ENCODE measurements around the gene BLID.

BLID gene

DNA sequence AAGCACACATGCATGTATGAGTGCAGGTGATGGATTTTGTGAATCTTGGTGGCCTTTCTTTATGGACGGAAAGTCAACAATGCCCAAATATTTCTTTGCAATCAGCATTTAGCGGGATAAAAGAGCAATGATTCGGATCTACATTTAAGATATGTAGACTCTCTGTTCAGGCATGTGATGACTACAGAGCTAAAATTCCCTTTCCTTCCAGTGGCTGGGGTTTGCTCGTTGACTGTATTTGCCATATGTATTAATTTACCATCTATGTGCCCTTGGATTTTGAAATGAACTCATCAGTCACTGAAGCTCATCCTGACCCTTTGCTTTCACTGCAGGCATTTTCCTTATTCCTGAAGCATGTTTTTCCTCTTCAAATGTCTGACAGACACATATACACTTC lies 13.6 kb downstream of the BLID start:
- H3K9ac ChIP-seq (ENCODE audit: low read length), result no peak overlapping the region
- H3K27ac ChIP-seq (ENCODE audit: low read length), result no peak overlapping the region
- H3K4me1 ChIP-seq (ENCODE audit: control insufficient read depth, low read depth, low read length), result peaks cover 34% of the 10 kb centered on the region
- peaks cover 34% of the 10 kb centered on the region for H3K27me3 ChIP-seq (ENCODE audit: control insufficient read depth, insufficient read depth, low read length)
- no peaks in the 10 kb centered on the region for H3K9me3 ChIP-seq (ENCODE audit: control insufficient read depth, low read depth, low read length)
- H3K4me3 ChIP-seq (ENCODE audit: low read length), result no peak overlapping the region
- no peaks in the 10 kb centered on the region for H3K36me3 ChIP-seq (ENCODE audit: control insufficient read depth, low read depth, low read length)

DNA sequence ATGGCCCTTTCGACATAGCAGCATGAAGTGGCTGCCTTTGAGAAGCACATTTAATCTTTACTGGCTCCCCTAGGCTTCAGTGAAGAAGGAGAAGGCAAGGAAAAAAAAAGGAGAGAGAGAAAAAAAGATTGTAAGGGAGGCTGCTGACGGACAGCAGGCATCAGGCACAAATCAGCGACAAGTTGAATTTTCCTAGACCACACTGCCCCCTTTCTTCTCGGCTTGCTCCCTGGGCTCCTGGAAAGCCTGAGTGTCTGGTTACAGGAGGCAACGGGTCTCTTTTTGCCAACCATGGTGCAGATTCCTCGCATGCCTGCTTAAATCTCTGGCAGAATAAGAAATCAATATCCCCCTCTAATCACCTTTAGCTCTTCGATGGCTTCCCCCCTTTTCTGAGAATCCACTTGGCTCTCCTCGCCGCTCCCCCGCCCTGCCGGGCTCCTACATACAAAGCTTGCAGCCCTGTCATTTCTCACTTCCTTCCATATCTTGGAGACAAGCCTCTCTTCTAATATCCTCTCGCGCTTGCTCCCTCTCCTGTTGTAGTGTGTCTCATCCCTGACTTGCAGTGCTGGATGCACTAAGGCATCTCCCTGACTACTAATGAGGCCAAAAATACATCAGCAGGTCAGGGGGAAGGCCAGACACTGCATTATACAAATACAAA lies 14.3 kb downstream of the BLID start:
- Histone ChIP-seq H3K9ac (ENCODE audit: low read length) (no peak overlapping the region), H3K36me3 (ENCODE audit: control insufficient read depth, low read depth, low read length) (no peaks in the 10 kb centered on the region), H3K9me3 (ENCODE audit: control insufficient read depth, low read depth, low read length) (no peaks in the 10 kb centered on the region), H3K4me1 (ENCODE audit: control insufficient read depth, low read depth, low read length) (peaks cover 40% of the 10 kb centered on the region), H3K27ac (ENCODE audit: low read length) (no peak overlapping the region), H3K27me3 (ENCODE audit: control insufficient read depth, insufficient read depth, low read length) (peaks cover 34% of the 10 kb centered on the region), H3K4me3 (ENCODE audit: low read length) (peak overlapping the region; percentile 42)

DNA sequence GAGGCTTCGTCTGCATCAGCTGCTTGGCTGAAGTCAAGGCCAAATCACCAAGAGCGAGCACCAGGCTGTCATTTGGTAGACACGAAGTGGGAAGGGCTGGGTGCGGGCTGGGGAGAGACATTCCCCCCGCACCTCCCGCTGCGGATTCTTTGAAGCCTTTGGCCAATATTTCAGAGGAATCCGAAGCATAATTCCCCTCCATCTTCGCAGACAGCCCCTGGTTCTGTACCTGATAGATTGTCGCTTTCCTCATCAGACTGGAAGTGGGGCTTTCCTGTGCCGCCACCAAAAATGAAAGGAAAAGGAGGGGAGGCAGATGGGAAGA lies 15.3 kb downstream of the BLID start:
- no peak overlapping the region for H3K27ac ChIP-seq (ENCODE audit: low read length)
- peaks cover 40% of the 10 kb centered on the region for H3K4me1 ChIP-seq (ENCODE audit: control insufficient read depth, low read depth, low read length)
- H3K4me3 ChIP-seq (ENCODE audit: low read length), result peak overlapping the region; percentile 48

DNA sequence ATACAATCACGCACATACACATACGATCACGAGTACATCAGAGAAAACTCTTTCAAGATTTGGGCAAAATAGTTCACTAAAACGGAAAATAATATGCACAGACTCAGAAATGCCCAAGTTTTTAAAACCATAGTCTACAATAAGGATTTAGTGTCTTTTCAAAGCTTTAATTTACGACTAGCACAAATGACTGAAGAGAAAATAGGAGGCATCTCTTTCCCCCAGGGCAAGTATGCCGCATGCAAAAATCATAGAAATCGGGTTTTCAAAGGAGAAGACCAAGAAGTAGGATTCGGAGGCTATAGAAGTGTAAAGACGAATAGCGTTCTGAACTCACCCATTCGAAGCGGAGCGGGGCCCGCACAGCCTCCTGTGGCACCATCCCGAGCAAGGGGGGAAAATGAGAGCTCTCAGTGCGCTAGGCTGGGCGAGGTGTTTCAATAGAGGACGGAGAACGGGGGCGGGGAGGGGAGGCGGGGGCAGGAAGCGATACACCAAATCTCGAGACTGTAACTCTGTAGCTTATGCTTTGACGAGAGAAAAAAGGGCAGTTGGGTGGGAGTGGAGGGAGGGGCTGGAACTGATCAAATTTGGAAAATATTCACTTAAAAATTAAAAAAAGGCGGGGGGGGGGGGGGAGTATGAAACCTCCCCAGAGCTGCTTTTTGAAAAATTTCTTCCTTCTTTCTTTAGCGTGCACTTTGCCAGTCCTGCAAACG lies 15.8 kb downstream of the BLID start:
- H3K4me3 ChIP-seq (ENCODE audit: low read length), result peak overlapping the region; percentile 48
- no peaks in the 10 kb centered on the region for H3K36me3 ChIP-seq (ENCODE audit: control insufficient read depth, low read depth, low read length)
- H3K27me3 ChIP-seq (ENCODE audit: control insufficient read depth, insufficient read depth, low read length), result peaks cover 34% of the 10 kb centered on the region
- no peak overlapping the region for H3K27ac ChIP-seq (ENCODE audit: low read length)
- no peak overlapping the region for H3K9ac ChIP-seq (ENCODE audit: low read length)
- H3K4me1 ChIP-seq (ENCODE audit: control insufficient read depth, low read depth, low read length), result peaks cover 36% of the 10 kb centered on the region
- no peaks in the 10 kb centered on the region for H3K9me3 ChIP-seq (ENCODE audit: control insufficient read depth, low read depth, low read length)

More for the DNA sequence above, 15.3 kb downstream of the BLID start:
- Histone ChIP-seq H3K9me3 (ENCODE audit: control insufficient read depth, low read depth, low read length) (no peaks in the 10 kb centered on the region), H3K36me3 (ENCODE audit: control insufficient read depth, low read depth, low read length) (no peaks in the 10 kb centered on the region), H3K27me3 (ENCODE audit: control insufficient read depth, insufficient read depth, low read length) (peaks cover 34% of the 10 kb centered on the region), H3K9ac (ENCODE audit: low read length) (peak overlapping the region; percentile 6)

DNA sequence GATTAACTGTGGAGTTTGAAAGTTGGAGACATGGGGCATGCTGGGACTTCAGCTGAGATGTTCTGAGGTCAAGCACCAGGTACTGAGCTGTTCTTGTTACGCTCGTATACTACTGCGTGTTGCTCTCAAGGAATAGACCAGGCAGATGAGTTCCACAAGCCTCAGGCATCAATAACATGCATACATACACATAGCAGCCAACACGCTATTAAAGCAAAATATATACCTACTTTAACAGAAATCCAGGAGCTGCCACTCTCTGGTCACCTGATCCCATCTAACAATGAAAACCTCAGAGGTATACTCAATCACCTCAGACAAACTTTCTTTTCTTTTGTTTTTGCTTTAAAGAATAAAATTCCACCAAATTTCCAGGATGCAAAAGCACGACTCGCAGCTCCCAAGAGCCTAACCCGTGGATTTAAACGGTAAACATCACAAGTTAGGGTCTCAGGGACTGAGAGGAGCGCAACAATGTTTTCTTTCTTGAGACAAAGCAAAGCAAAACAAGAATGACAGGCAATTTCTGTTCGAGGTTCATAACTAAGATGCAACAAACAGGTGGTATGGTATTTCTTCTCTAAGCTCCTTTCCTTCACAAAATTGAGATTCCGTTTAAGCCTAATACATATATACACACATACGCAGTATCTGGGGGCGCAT lies 16.5 kb downstream of the BLID start:
- Histone ChIP-seq H3K36me3 (ENCODE audit: control insufficient read depth, low read depth, low read length) (no peaks in the 10 kb centered on the region), H3K4me3 (ENCODE audit: low read length) (peak overlapping the region; percentile 48), H3K9me3 (ENCODE audit: control insufficient read depth, low read depth, low read length) (no peaks in the 10 kb centered on the region), H3K27me3 (ENCODE audit: control insufficient read depth, insufficient read depth, low read length) (peaks cover 34% of the 10 kb centered on the region), H3K9ac (ENCODE audit: low read length) (no peak overlapping the region), H3K4me1 (ENCODE audit: control insufficient read depth, low read depth, low read length) (peaks cover 32% of the 10 kb centered on the region), H3K27ac (ENCODE audit: low read length) (no peak overlapping the region)

- no peaks in the 10 kb centered on the region for H3K36me3 ChIP-seq (ENCODE audit: control insufficient read depth, low read depth, low read length)
- H3K27me3 ChIP-seq (ENCODE audit: control insufficient read depth, insufficient read depth, low read length), result peaks cover 34% of the 10 kb centered on the region
- no peak overlapping the region for H3K9ac ChIP-seq (ENCODE audit: low read length)
- H3K4me3 ChIP-seq (ENCODE audit: low read length), result no peak overlapping the region
- peaks cover 32% of the 10 kb centered on the region for H3K4me1 ChIP-seq (ENCODE audit: control insufficient read depth, low read depth, low read length)
- no peak overlapping the region for H3K27ac ChIP-seq (ENCODE audit: low read length)
- H3K9me3 ChIP-seq (ENCODE audit: control insufficient read depth, low read depth, low read length), result no peaks in the 10 kb centered on the region
These were observed 17.6 kb downstream of the BLID start for GRCh38 chr11:122098261-122098980.

DNA sequence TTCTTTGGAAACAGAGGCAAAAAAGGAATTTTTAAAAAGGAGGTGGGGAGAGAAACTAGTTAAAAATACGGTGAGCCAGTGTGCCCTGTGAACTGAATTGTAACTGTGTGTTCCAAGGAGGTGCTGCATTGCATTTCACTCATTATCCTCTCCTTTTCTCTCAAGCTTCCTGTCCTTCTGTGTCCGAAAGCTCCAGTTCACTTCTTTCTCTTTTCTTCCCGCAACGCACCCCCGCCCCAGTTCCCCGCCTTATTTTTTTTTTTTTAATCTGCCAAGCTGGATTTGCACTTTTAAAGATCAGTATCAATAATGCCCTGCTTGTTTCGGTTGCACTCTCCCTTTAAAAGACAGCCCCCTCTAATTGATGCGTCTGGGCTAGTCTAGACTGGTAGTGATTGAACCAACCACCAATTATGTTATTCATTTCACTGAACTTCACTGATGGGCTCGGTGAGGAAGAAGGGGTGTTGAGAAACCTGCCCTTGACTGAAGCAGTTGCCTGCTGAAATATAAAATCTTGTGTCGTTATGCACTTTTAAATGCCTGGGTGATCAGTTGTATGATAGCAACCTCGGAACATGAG lies 18.5 kb downstream of the BLID start:
- Histone ChIP-seq H3K36me3 (ENCODE audit: control insufficient read depth, low read depth, low read length) (no peaks in the 10 kb centered on the region), H3K9me3 (ENCODE audit: control insufficient read depth, low read depth, low read length) (no peaks in the 10 kb centered on the region), H3K27me3 (ENCODE audit: control insufficient read depth, insufficient read depth, low read length) (peaks cover 34% of the 10 kb centered on the region), H3K4me1 (ENCODE audit: control insufficient read depth, low read depth, low read length) (peaks cover 32% of the 10 kb centered on the region), H3K4me3 (ENCODE audit: low read length) (peak overlapping the region; percentile 14), H3K9ac (ENCODE audit: low read length) (no peak overlapping the region), H3K27ac (ENCODE audit: low read length) (no peak overlapping the region)

- Histone ChIP-seq H3K27me3 (ENCODE audit: control insufficient read depth, insufficient read depth, low read length) (peaks cover 34% of the 10 kb centered on the region), H3K4me1 (ENCODE audit: control insufficient read depth, low read depth, low read length) (peaks cover 27% of the 10 kb centered on the region), H3K4me3 (ENCODE audit: low read length) (no peak overlapping the region), H3K27ac (ENCODE audit: low read length) (no peak overlapping the region), H3K36me3 (ENCODE audit: control insufficient read depth, low read depth, low read length) (no peaks in the 10 kb centered on the region), H3K9me3 (ENCODE audit: control insufficient read depth, low read depth, low read length) (no peaks in the 10 kb centered on the region), H3K9ac (ENCODE audit: low read length) (no peak overlapping the region)
These were observed 19.5 kb downstream of the BLID start for GRCh38 chr11:122096272-122097112.

DNA sequence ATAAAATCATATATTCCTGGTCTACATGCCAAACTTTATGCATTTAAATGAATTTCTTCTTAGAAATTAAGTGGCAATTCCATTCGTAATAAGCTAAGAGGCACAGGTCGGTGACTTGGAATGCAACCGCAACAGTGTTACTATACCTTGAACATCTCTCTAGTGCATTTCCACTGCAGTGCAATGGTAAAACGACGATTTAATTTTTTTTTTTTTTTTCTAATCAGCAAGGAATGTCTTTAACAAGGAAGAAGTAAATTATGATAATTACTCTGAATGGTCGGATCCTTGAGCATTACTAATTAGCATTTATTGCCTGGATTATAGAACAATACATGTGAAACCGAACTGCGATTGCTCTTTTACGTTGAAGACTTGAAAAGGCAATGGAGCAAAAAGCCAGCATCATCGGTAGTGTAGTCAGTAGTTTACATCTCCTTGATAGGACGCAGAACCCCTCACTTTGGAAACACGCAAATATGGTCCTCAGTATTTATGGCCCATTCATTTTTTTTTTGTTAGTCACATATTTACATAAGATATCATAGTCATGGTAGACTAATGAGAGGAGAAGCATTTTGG lies 20.2 kb downstream of the BLID start:
- Histone ChIP-seq H3K9ac (ENCODE audit: low read length) (no peak overlapping the region), H3K27me3 (ENCODE audit: control insufficient read depth, insufficient read depth, low read length) (peaks cover 28% of the 10 kb centered on the region), H3K27ac (ENCODE audit: low read length) (no peak overlapping the region), H3K36me3 (ENCODE audit: control insufficient read depth, low read depth, low read length) (no peaks in the 10 kb centered on the region), H3K4me3 (ENCODE audit: low read length) (no peak overlapping the region), H3K4me1 (ENCODE audit: control insufficient read depth, low read depth, low read length) (peaks cover 20% of the 10 kb centered on the region), H3K9me3 (ENCODE audit: control insufficient read depth, low read depth, low read length) (no peaks in the 10 kb centered on the region)

DNA sequence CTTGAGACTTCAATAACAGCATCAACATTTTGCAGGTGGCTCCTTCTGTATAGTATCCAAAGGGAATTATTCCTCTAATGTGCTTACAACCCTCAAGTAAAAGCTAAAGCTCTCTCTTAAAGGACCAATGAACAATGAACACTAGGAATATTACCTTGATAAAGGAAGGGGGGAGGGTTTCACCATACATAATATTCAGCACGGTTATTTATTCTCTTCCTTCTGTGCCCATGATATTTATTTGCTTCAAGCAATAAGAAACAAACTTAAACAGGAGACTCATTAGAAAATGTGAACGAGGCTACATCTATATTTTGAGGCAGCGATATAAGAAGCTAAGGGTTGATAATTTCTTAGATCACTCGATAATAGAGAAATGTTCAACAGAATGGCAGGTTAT lies 21.2 kb downstream of the BLID start:
- Histone ChIP-seq H3K9me3 (ENCODE audit: control insufficient read depth, low read depth, low read length) (no peaks in the 10 kb centered on the region), H3K4me3 (ENCODE audit: low read length) (no peak overlapping the region), H3K27me3 (ENCODE audit: control insufficient read depth, insufficient read depth, low read length) (peaks cover 19% of the 10 kb centered on the region), H3K36me3 (ENCODE audit: control insufficient read depth, low read depth, low read length) (no peaks in the 10 kb centered on the region), H3K4me1 (ENCODE audit: control insufficient read depth, low read depth, low read length) (peaks cover 14% of the 10 kb centered on the region), H3K27ac (ENCODE audit: low read length) (no peak overlapping the region), H3K9ac (ENCODE audit: low read length) (no peak overlapping the region)

Measured in iPS-18a (cell line).